Activated naive CD8-positive, alpha-beta T cell treated with anti-CD3 and anti-CD28 coated beads, Interleukin-2, amount 10 ng/mL, durations not matched to agents 7 days and 5 days (primary cell): ENCODE data around the gene RAB12. TPM values are rescaled to one million over a fixed set of nuclear protein-coding genes. Genes with fewer than 3 reads are reported as not detected.

ENCODE experiments used
- ATAC-seq: fragments of 150-1000 bp; cut with Tn5 transposase; one replicate; pipeline ENCODE4 v1.10.0; 2021; ENCODE audit warnings: low read depth, moderate library complexity
- POLR2A ChIA-PET: fragments of 350-600 bp; sonication (Branson Sonifier 250); formaldehyde crosslinking; loops from one replicate; lab custom pipeline; 2021; ENCODE audit warnings: antibody characterized with exemption; lab: Charles Lee
- DNase-seq: peaks from one replicate; pipeline ENCODE4 v3.0.0; 2021
- H3K27ac Mint-ChIP-seq: one replicate; pipeline ENCODE4 v1.8.0; 2022; ENCODE audit warnings: mild to moderate bottlenecking, mixed read lengths
- H3K27me3 Mint-ChIP-seq: one replicate; pipeline ENCODE4 v1.8.0; 2022; ENCODE audit warnings: mild to moderate bottlenecking, moderate library complexity, mixed read lengths
- H3K36me3 Mint-ChIP-seq: one replicate; pipeline ENCODE4 v1.8.0; 2021; ENCODE audit warnings: mild to moderate bottlenecking, mixed read lengths
- H3K4me1 Mint-ChIP-seq: one replicate; pipeline ENCODE4 v1.8.0; 2021; ENCODE audit warnings: mixed read lengths
- H3K4me3 Mint-ChIP-seq: one replicate; pipeline ENCODE4 v1.8.0; 2022; ENCODE audit warnings: mild to moderate bottlenecking, moderate library complexity, mixed read lengths
- H3K9me3 Mint-ChIP-seq: one replicate; pipeline ENCODE4 v1.8.0; 2021; ENCODE audit warnings: mixed read lengths
- total RNA-seq, 2 experiments: library from RNA; stranded (reverse); gene quantifications; one replicate each; pipeline ENCODE4 v1.2.3, GENCODE V29; 2021

RAB12 gene
- total RNA-seq, 2 experiments from 2014 or later = 18.5 to 20.2 TPM

DNA sequence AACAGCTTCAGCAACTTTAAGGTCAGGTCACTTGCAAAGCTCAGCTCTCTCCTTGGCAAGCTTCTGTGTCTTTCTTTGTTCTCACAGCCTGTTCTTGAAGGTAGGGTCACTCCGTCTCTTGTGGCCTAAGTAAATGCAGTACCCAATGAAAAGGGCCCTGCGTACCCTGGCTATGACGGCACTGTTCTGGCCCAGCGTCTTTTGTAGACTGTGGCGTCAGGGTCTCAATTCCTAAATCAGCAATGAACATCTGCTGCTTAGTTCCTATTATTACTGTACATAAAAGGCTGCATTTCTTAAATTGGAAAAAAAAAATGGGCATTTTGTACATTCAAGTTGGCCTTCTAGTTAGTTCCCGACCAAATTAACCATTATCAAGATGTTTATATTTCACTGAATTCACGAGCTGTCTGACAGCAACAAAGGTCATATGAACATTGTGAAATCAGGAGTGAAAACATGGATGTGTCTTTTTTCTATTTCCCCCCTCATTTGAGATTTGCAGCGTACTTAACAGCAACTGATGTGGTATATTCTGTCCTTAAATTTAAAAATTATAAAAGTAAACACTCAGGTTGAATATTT is 79.1 kb downstream of the RAB12 start:
- H3K4me1 Mint-ChIP-seq = no peaks in the 10 kb centered on the region
- POLR2A ChIA-PET = no interaction called here
- H3K27me3 Mint-ChIP-seq = peaks cover 8% of the 10 kb centered on the region
- DNase-seq (no peak), ATAC-seq (no peak)
- no peak overlapping the region for H3K27ac Mint-ChIP-seq
- no peaks in the 10 kb centered on the region for H3K36me3 Mint-ChIP-seq
- no peaks in the 10 kb centered on the region for H3K9me3 Mint-ChIP-seq
- no peak overlapping the region for H3K4me3 Mint-ChIP-seq

DNA sequence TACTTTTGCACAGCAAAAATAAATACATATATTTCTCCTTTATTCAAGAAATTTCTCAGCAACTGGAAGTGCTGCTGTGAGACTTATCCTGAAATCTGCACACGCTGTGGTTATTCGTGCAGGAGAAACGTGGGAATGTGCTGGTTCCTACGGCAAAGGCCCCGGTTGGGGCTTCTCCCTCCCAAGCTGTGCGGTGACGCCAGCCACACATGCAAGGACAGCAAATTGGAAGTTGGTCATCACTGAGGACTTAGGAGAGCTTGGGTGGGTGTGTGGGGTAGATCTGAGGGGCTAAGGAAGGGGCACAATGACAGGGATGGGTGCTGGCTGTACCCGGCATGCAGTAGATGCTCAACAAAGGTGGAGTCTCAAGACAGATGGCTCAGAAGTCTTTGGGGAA is 79.6 kb downstream of the RAB12 start:
- POLR2A ChIA-PET = no interaction called here
- Mint-ChIP-seq H3K4me1 (no peaks in the 10 kb centered on the region), H3K27ac (no peak overlapping the region), H3K9me3 (no peaks in the 10 kb centered on the region), H3K27me3 (peaks cover 8% of the 10 kb centered on the region), H3K4me3 (no peak overlapping the region), H3K36me3 (no peaks in the 10 kb centered on the region)
- no peak for DNase-seq
- ATAC-seq = no peak

Other genes starting within 250 kb of the RAB12 start
- under 1 TPM; 0.43 to 0.69 TPM for gene MTCL1, start 96.1 kb downstream of the RAB12 start, total RNA-seq